B cell (primary cell): ENCODE results near the gene IPP.

Source experiments
- CTCF ChIP-seq: fragments of 200-600 bp; IDR thresholded peaks from one replicate; pipeline ENCODE4 v1.8.0; 2022; ENCODE audit warnings: antibody characterized with exemption, mild to moderate bottlenecking
- EZH2 ChIP-seq: IDR thresholded peaks from 2 replicates; pipeline ENCODE4 v1.6.1; 2012; ENCODE audit warnings: borderline replicate concordance, low read depth, mild to moderate bottlenecking, moderate library complexity, low read length; ENCODE audit not compliant: insufficient read depth, poor library complexity, severe bottlenecking

- no peak for TF ChIP-seq CTCF
- no peak for TF ChIP-seq EZH2
Measured at GRCh38 chr1:45674478-45674877, 76.0 kb downstream of the IPP start.
